Thyroid gland (tissue), 4 donors: Measurements from ENCODE around the gene HECW1. TPM values are rescaled to one million over a fixed set of nuclear protein-coding genes. Genes with fewer than 3 reads are reported as not detected.

ENCODE experiments used
- DNase-seq, 2 donors: peaks; one replicate each; pipeline ENCODE4 v3.0.0-alpha.2; 2019
- H3K27ac ChIP-seq, 3 donors: fragments of 200-600 bp; sonication (generic); 1 replicate in 2 of 3; 2 replicates in 1 of 3; pipeline ENCODE4 v1.5.1; 2016 to 2019; ENCODE audit warnings: mild to moderate bottlenecking in 1 of 3, moderate library complexity in 1 of 3
- H3K27me3 ChIP-seq: fragments of 200-600 bp; sonication (generic); one replicate; pipeline ENCODE4 v1.5.1; 2019
- H3K36me3 ChIP-seq, 2 donors: fragments of 200-600 bp; sonication (generic); one replicate each; pipeline ENCODE4 v1.5.1; 2016 to 2019
- H3K4me1 ChIP-seq, 2 donors: fragments of 200-600 bp; sonication (generic); one replicate each; pipeline ENCODE4 v1.5.1; 2017 to 2019
- H3K4me3 ChIP-seq, 3 donors: fragments of 200-600 bp; sonication (generic); replicated peaks in 1 of 3; 1 replicate in 2 of 3; 2 replicates in 1 of 3; pipeline ENCODE4 v1.5.1; 2016; ENCODE audit warnings: mild to moderate bottlenecking in 1 of 3
- H3K9me3 ChIP-seq: fragments of 200-600 bp; sonication (generic); one replicate; pipeline ENCODE4 v1.5.1; 2017
- CTCF ChIP-seq, 6 experiments: fragments of 200-600 bp in 3 of 6; fragments of 450-650 bp in 3 of 6; sonication (generic) in 3 of 6; IDR thresholded peaks; one replicate each; pipeline ENCODE4 v1.5.1; 2016 to 2019; ENCODE audit warnings: antibody characterized with exemption in 6 of 6, mild to moderate bottlenecking in 2 of 6, inconsistent platforms in 1 of 6, moderate library complexity in 1 of 6
- POLR2A ChIP-seq, 2 donors: fragments of 450-650 bp; IDR thresholded peaks; one replicate each; pipeline ENCODE4 v1.6.1; 2017; ENCODE audit warnings: antibody characterized with exemption in 2 of 2, mild to moderate bottlenecking in 2 of 2, moderate library complexity in 1 of 2
- WGBS, 2 donors: methylation state at CpG; one replicate each; pipeline ENCODE4 v1.1.5; 2017; 5-methylcytosine and 5-hydroxymethylcytosine counted together
- intact Hi-C: fragments of 100-400 bp; cut with DNase I; formaldehyde crosslinking; loops from one replicate; pipeline ENCODE4 v1.15.1; 2023
- total RNA-seq, 4 donors: library from RNA; depleted of rRNA; stranded (reverse); fragments of >200 nt; gene quantifications; one replicate each; pipeline ENCODE4 v1.2.3, GENCODE V29; 2016

Gene HECW1
- total RNA-seq, 4 donors from 2014 or later: 0.67 to 4.7 (median 2.3) TPM

DNA sequence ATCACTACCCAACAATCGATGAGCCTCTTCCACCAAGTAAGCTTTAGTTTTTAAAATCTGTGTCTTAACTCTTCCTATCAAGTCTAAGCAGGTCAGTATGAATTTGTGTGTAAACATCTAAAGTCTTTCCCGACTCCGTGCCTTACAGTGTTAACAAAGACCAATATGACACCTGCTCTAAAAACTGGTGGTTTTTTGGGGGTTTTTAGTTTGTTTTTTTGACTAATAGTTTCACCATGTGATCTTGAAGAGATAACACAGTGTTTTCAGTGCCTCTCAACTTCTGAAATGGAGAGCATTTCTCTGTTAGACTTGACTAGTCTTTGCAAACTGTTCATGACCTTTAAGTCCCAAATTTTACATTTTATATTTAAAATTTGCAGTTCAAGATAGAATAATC lies 338.4 kb downstream of the HECW1 start:
- no peak for DNase-seq
- Histone ChIP-seq H3K36me3 (no peaks in the 10 kb centered on the region), H3K4me1 (no peaks in the 10 kb centered on the region), H3K27me3 (no peaks in the 10 kb centered on the region), H3K27ac (no peak overlapping the region), H3K9me3 (no peaks in the 10 kb centered on the region), H3K4me3 (no peak overlapping the region)
- intact Hi-C loops: no loop called here
- no peak for TF ChIP-seq CTCF (IDR thresholded peaks at IDR 0.05)
- TF ChIP-seq POLR2A (IDR thresholded peaks at IDR 0.05): no peak
- 86 to 91% methylated on average over 3 of the region's 3 CpGs for WGBS, 2 donors

GRCh38 chr7:43454936-43455518 lies 342.6 kb downstream of the HECW1 start:
- WGBS, 2 donors: 31 to 32% methylated on average over 8 of the region's 8 CpGs
- no peak for DNase-seq
- intact Hi-C loops: no loop called here
- Histone ChIP-seq H3K4me1 (no peaks in the 10 kb centered on the region), H3K27me3 (no peaks in the 10 kb centered on the region), H3K9me3 (no peaks in the 10 kb centered on the region), H3K4me3 (no peak overlapping the region), H3K27ac (no peak overlapping the region), H3K36me3 (no peaks in the 10 kb centered on the region)
- TF ChIP-seq CTCF (IDR thresholded peaks at IDR 0.05): peak in 3 of 6 experiments; percentile 49 to 55 (median 50)
- TF ChIP-seq POLR2A (IDR thresholded peaks at IDR 0.05): no peak

- no peak for DNase-seq
- Histone ChIP-seq H3K36me3 (no peaks in the 10 kb centered on the region), H3K4me1 (no peaks in the 10 kb centered on the region), H3K4me3 (no peak overlapping the region), H3K9me3 (no peaks in the 10 kb centered on the region), H3K27me3 (no peaks in the 10 kb centered on the region), H3K27ac (no peak overlapping the region)
- WGBS, 2 donors: 74 to 77% methylated on average over 14 of the region's 14 CpGs
- no peak for TF ChIP-seq POLR2A (IDR thresholded peaks at IDR 0.05)
- TF ChIP-seq CTCF (IDR thresholded peaks at IDR 0.05): no peak
- intact Hi-C loops: no loop called here
Measured at GRCh38 chr7:43456200-43456599, 343.8 kb downstream of the HECW1 start.

DNA sequence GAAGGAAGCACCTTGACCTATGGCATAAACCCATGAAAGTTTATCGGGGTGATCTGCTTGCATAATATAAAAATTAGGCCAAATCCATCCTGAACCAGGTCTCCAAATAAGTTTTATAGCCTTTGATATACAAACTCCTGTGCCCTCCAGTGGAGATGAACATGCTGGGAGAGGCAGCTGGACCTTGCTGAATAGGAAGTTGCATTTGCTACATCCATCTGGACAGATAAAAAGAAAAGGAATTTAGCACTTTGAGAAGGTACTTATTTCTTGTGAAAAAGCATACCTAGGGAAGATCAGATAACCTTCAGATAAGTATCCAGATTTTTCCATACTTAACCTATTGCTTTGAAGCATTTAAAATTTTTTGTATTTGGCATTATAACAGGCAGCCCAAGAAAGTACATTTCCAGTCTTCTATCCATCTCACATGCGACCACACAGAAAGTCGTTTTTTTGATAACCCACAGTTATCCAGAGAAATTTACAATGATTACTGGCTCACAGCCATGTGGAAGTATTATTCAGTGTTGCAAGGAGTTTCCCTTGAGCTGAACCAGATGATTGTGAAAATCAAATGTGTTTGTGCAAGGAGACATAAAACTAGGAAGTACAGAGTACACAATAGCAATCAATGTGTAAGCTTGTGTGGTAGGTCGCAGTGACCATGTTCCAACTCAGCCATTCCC lies 346.0 kb downstream of the HECW1 start:
- H3K4me3 ChIP-seq: no peak overlapping the region
- H3K27ac ChIP-seq: no peak overlapping the region
- no peaks in the 10 kb centered on the region for H3K36me3 ChIP-seq
- TF ChIP-seq POLR2A (IDR thresholded peaks at IDR 0.05) (no peak), CTCF (IDR thresholded peaks at IDR 0.05) (no peak)
- 84 to 88% methylated on average over 4 of the region's 4 CpGs for WGBS, 2 donors
- no peaks in the 10 kb centered on the region for H3K27me3 ChIP-seq
- no peaks in the 10 kb centered on the region for H3K9me3 ChIP-seq
- DNase-seq: no peak
- peaks cover 0 to 4% of the 10 kb centered on the region in 2 donors for H3K4me1 ChIP-seq
- intact Hi-C loops: no loop called here

- 79 to 85% methylated on average over 4 of the region's 4 CpGs for WGBS, 2 donors
- TF ChIP-seq POLR2A (IDR thresholded peaks at IDR 0.05) (no peak), CTCF (IDR thresholded peaks at IDR 0.05) (no peak)
- Histone ChIP-seq H3K4me3 (no peak overlapping the region), H3K4me1 (peaks cover 0 to 4% of the 10 kb centered on the region in 2 donors), H3K27ac (no peak overlapping the region), H3K27me3 (no peaks in the 10 kb centered on the region), H3K36me3 (no peaks in the 10 kb centered on the region), H3K9me3 (no peaks in the 10 kb centered on the region)
- intact Hi-C loops: no loop called here
- no peak for DNase-seq
Measured at GRCh38 chr7:43459019-43459337, 346.5 kb downstream of the HECW1 start.
